Endometrial microvascular endothelial cells (primary cell): ENCODE results near the gene CLEC4G. TPM values are rescaled to one million over a fixed set of nuclear protein-coding genes. Genes with fewer than 3 reads are reported as not detected.

ENCODE experiments used
- in situ Hi-C: cut with HindIII; loops from 2 replicates; pipeline ENCODE4 v1.10.0; 2017; ENCODE audit warnings: low sequenced_read_pairs, low pct_unique_long_range_greater_than_20kb; ENCODE audit errors: inconsistent ontology term
- total RNA-seq: library from RNA; depleted of rRNA; stranded (reverse); fragments of >200 nt; gene quantifications from one replicate; pipeline ENCODE4 v1.2.3, GENCODE V29; 2015; ENCODE audit errors: inconsistent ontology term

Gene CLEC4G
- total RNA-seq, 1 donor from 2014 or later, result not detected

GRCh38 chr19:7701654-7702457, 30.1 kb downstream of the CLEC4G start, which contains the start of gene FCER2:
Gene FCER2, minus strand, starts transcription at chr19:7702131. Its CDS starts 2,371 bp downstream, at chr19:7699760.
- in situ Hi-C loops, result no loop called here

- in situ Hi-C loops, result no loop called here
These were observed 30.8 kb downstream of the CLEC4G start for GRCh38 chr19:7701049-7701653.

GRCh38 chr19:7699417-7700401, 32.2 kb downstream of the CLEC4G start:
- in situ Hi-C loops, result no loop called here

- in situ Hi-C loops, result no loop called here
These were observed 32.9 kb downstream of the CLEC4G start for GRCh38 chr19:7699003-7699402.

- in situ Hi-C loops, result no loop called here
These were observed 33.3 kb downstream of the CLEC4G start for GRCh38 chr19:7698583-7698982.

GRCh38 chr19:7697721-7698287, 34.1 kb downstream of the CLEC4G start:
- in situ Hi-C loops, result no loop called here

- in situ Hi-C loops, result no loop called here
These were observed 37.4 kb downstream of the CLEC4G start for GRCh38 chr19:7694499-7694898.

GRCh38 chr19:7692417-7693088, 39.4 kb downstream of the CLEC4G start:
- in situ Hi-C loops, result no loop called here

- in situ Hi-C loops, result no loop called here
These were observed 40.4 kb downstream of the CLEC4G start for GRCh38 chr19:7691497-7691896.

GRCh38 chr19:7690779-7691258, 41.1 kb downstream of the CLEC4G start:
- in situ Hi-C loops, result no loop called here

- in situ Hi-C loops, result no loop called here
These were observed 42.7 kb downstream of the CLEC4G start for GRCh38 chr19:7689165-7689564.

- in situ Hi-C loops, result no loop called here
These were observed 44.7 kb downstream of the CLEC4G start for GRCh38 chr19:7687177-7687576.

GRCh38 chr19:7685546-7686445, 46.1 kb downstream of the CLEC4G start:
- in situ Hi-C loops, result no loop called here

- in situ Hi-C loops, result no loop called here
These were observed 49.6 kb downstream of the CLEC4G start for GRCh38 chr19:7682175-7682855.

- in situ Hi-C loops, result no loop called here
These were observed 50.4 kb downstream of the CLEC4G start for GRCh38 chr19:7681340-7682174.
